HG02938 (cell line): ENCODE results near the gene LRRFIP2.

ENCODE experiments used
- ATAC-seq: cut with Tn5 transposase; IDR thresholded peaks from one replicate; pipeline ENCODE4 v1.9.1; 2021; ENCODE audit warnings: mild to moderate bottlenecking, moderate library complexity; ENCODE audit not compliant: unreplicated experiment

Gene LRRFIP2

DNA sequence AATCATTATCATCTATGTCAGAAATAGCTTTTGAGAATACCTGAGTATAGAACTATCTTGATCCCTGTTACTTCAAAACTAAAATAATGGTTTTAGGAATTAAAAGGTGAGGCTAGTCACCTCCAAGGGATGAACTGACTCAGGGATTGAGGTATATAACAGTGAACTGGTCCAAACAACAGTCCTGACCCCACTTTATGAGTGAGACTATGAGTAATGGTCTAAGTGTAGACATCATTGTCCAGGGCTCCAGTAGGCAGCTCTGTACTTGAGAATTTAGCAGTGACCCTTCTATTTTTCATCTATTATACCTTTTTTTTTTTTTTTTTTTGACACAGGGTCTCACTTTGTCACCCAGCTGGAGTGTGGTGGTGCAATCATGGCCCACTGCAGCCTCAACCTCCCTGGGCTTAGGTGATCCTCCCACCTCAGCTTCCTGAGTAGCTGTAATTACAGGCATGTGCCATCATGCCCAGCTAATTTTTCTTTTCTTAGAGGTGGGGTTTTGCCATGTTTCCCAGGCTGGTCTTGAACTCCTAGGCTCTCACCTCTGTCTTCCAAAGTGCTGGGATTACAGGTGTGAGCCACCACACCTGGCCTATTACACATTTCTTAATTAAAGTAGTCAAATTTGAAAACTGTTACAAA is 144.7 kb downstream of the LRRFIP2 start:
- no peak for ATAC-seq

DNA sequence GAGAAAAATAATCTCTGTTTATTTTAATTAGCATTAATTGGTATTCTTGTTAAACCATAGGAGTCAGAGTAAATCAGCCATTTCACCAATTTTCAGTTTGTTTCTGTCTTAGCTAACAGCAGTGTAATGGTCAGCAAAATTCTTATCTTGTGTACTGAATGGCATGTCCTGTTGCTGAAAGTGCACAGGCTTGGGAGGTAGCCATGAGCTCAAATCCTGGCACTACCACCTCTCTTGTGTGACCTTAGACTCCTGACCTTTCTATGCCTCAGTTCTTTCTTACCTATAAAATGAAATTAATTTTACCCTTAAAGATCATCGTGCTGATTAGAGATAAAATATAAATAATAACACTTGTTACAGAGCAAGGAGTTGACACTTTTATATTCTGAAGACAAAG is 145.3 kb downstream of the LRRFIP2 start:
- no peak for ATAC-seq

DNA sequence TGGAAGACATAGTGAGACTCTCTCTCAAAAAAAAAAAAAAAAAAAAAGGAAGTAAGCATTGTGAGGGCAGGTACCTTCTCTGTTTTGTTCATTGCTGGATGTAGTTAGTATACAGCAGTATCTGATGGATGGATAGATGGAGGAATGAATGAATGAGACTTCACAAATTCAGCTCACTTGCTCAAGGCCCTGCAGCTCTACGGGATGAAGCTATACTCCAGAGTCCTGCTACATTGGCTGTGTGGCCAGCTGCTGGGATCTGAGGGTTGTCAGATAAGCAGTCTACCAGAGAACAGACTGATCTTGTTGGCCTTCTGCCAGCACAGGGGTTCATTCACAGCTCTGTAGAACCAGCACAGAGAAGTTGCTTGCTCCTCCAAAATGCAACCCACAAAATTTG is 146.1 kb downstream of the LRRFIP2 start:
- ATAC-seq: no peak

DNA sequence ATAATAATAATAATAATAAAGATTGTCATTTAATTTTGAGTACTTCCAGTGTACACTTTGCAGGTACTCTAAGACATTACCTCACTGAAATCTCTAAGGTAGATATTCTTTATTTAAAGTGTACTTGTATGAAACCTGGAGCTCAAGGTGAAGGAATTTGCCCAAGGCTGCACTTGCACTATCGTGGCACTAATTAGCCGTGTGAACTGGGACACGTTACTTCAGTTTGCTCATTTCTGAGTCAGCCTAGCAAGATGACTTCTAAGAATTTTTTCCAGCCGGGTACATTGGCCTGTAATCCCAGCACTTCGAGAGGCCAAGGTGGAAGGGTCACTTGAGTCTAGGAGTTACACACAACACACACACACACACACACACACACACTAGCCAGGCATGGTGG is 147.5 kb downstream of the LRRFIP2 start:
- ATAC-seq: no peak

GRCh38 chr3:37025561-37026335 is 148.6 kb downstream of the LRRFIP2 start:
- ATAC-seq: no peak

- no peak for ATAC-seq
Measured at GRCh38 chr3:37024820-37025405, 149.5 kb downstream of the LRRFIP2 start.

DNA sequence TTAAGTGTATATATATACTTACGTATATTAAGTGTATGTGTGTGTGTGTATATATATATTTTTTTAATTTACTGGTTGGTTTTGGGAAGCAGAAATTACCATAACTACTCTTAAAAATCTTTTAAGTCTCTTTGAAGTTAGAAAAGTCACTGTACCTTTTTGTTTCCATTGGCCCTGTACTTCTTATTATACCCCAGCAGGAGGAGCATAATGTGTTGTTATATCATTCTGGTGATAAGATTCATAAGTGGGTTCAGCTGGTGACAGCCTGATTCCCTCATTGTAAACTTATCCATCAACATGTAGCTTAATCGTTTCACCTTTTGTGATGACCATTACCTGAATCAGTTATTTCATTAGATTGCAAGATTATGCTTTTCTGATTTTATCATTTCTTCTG is 150.3 kb downstream of the LRRFIP2 start:
- no peak for ATAC-seq

- no peak for ATAC-seq
Measured at GRCh38 chr3:37017683-37018082, 156.7 kb downstream of the LRRFIP2 start.

DNA sequence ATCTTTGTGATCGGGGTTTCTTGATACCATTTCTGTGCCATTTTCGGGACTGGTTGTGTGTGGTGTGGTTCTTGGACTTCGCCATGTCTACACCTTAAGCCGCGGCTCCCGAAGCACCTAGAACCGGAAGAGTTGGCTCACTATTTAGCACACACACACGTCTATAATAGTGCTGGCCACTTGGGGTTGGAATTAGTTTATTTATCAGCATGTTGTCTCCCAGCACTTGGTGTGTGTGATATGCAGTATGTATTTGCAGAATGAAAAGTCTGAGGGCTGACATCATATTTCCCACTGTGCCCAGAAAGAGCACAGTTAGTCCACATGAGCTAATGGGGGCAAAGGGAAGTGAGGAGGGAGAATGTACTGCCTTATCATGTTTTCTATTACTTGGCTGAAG is 157.5 kb downstream of the LRRFIP2 start:
- no peak for ATAC-seq

DNA sequence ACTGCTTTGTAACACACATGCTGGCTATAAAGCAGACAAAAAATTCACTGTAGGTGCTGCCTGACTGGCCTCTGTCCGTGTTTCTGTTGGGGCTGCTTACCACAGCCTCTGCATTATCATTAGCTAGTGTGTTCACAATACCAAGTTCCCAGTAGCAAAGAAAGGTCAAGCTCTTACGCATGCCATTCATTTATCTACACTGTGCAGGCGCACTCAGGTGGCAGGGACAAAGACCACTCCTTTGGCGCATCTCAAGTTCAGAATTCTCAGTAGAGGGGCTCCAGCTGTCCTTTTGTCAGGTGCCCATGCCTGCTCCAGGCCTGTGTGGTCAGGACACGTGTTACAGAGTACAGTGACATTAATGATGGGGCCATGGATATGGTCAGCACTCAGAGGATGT is 158.7 kb downstream of the LRRFIP2 start:
- no peak for ATAC-seq

GRCh38 chr3:37014620-37015019 is 159.8 kb downstream of the LRRFIP2 start:
- ATAC-seq: no peak
